CD4-positive, alpha-beta T cell treated with Interleukin-6 for 4 hours (primary cell): ENCODE results near the gene MEIS3.

Experiments
- DNase-seq: peaks from one replicate; pipeline ENCODE4 v3.0.0-alpha.2; 2020; ENCODE audit warnings: mixed read lengths

MEIS3 gene

DNA sequence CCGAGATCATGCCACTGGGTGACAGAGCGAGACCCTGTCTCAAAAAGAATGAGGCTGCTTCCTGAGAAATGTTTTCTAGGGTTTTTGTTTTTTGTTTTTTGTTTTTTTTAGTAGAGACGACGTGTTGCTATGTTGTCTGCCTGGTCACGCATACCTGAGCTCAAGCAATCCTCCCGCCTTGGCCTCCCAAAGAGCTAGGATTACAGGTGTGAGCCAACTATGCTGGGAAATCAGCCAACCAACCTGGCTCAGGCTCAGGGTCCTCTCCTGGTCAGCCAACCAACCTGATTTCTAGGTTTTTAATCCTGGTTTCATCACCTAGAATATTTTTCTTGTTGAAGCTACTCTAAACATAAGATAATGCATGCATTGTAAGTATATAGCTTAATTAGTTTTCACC, 62.4 kb downstream of the MEIS3 start:
- DNase-seq = no peak

DNA sequence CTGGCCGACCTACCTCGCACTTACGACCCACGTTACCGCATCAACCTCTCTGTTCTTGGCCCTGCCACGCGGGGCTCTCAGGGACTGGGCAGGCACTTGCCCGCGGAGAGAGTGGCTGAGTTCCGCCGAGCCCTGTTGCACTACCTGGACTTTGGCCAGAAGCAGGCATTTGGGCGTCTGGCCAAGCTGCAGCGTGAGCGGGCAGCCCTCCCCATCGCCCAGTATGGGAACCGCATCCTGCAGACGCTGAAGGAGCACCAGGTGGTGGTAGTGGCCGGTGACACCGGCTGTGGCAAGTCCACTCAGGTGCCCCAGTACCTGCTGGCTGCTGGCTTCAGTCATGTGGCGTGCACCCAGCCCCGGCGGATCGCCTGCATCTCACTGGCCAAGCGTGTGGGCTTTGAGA, 66.0 kb downstream of the MEIS3 start:
- no peak for DNase-seq
